ENCODE measurements around the gene PRR5. TPM values are rescaled to one million over a fixed set of nuclear protein-coding genes. Genes with fewer than 3 reads are reported as not detected.
"Not testable (repeated sequence)": the region's sequence is repeated elsewhere in the genome, so short reads cannot be mapped to it uniquely, and the experiment has no call there.

The PRR5 gene
- total RNA-seq, 1 donor from 2014 or later: 8.5 TPM

- DNase-seq (ENCODE audit: low read depth in 2 of 2): no peak
Observed at GRCh38 chr22:44734801-44735517, 33.0 kb downstream of the PRR5 start.

GRCh38 chr22:44735518-44736428 lies 33.8 kb downstream of the PRR5 start:
- DNase-seq (ENCODE audit: low read depth in 2 of 2): peak; percentile 41 to 64

GRCh38 chr22:44736581-44737405 lies 34.8 kb downstream of the PRR5 start:
- no peak for DNase-seq (ENCODE audit: low read depth in 2 of 2)

- DNase-seq (ENCODE audit: low read depth in 2 of 2): no peak
Observed at GRCh38 chr22:44737406-44738346, 35.7 kb downstream of the PRR5 start.

GRCh38 chr22:44738347-44738715 lies 36.3 kb downstream of the PRR5 start:
- DNase-seq (ENCODE audit: low read depth in 2 of 2): no peak

GRCh38 chr22:44739024-44739423 lies 37.0 kb downstream of the PRR5 start:
- DNase-seq (ENCODE audit: low read depth in 2 of 2): no peak

- DNase-seq (ENCODE audit: low read depth in 2 of 2): not testable (repeated sequence)
Observed at GRCh38 chr22:44739666-44740065, 37.7 kb downstream of the PRR5 start.

- no peak for DNase-seq (ENCODE audit: low read depth in 2 of 2)
Observed at GRCh38 chr22:44740307-44740706, 38.3 kb downstream of the PRR5 start.

- no peak for DNase-seq (ENCODE audit: low read depth in 2 of 2)
Observed at GRCh38 chr22:44741929-44742328, 39.9 kb downstream of the PRR5 start.

GRCh38 chr22:44743247-44743646 lies 41.2 kb downstream of the PRR5 start:
- no peak for DNase-seq (ENCODE audit: low read depth in 2 of 2)

- no peak for DNase-seq (ENCODE audit: low read depth in 2 of 2)
Observed at GRCh38 chr22:44743804-44744211, 41.8 kb downstream of the PRR5 start.

GRCh38 chr22:44745853-44746789 lies 44.1 kb downstream of the PRR5 start:
- no peak for DNase-seq (ENCODE audit: low read depth in 2 of 2)

GRCh38 chr22:44747784-44748127 lies 45.8 kb downstream of the PRR5 start:
- not testable (repeated sequence) for DNase-seq (ENCODE audit: low read depth in 2 of 2)

- DNase-seq (ENCODE audit: low read depth in 2 of 2): no peak
Observed at GRCh38 chr22:44748524-44748923, 46.5 kb downstream of the PRR5 start.

GRCh38 chr22:44750481-44750880 lies 48.5 kb downstream of the PRR5 start:
- DNase-seq (ENCODE audit: low read depth in 2 of 2): no peak

GRCh38 chr22:44752285-44753188 lies 50.5 kb downstream of the PRR5 start, which contains the start of gene ARHGAP8:
Gene ARHGAP8, plus strand, starts transcription at chr22:44752575. Its CDS starts 33,953 bp downstream, at chr22:44786528.
- no peak for DNase-seq (ENCODE audit: low read depth in 2 of 2)

GRCh38 chr22:44753189-44754042 lies 51.4 kb downstream of the PRR5 start:
- no peak for DNase-seq (ENCODE audit: low read depth in 2 of 2)

- no peak for DNase-seq (ENCODE audit: low read depth in 2 of 2)
Observed at GRCh38 chr22:44754998-44755397, 53.0 kb downstream of the PRR5 start.

Data from lung microvascular endothelial cell (primary cell).